HEK293 (cell line): ENCODE data around the gene HIKESHI.

Experiments used
- CTCF ChIA-PET: fragments of 350-600 bp; formaldehyde crosslinking; extraction: SDS; loops from one replicate; lab custom pipeline; 2021; ENCODE audit warnings: antibody characterized with exemption; lab: Yijun Ruan, JAX
- POLR2A ChIA-PET: fragments of 300-600 bp; formaldehyde crosslinking; extraction: SDS; loops from one replicate; lab custom pipeline; 2020; ENCODE audit warnings: antibody characterized with exemption, inconsistent platforms; lab: Yijun Ruan, JAX
- H3K27ac ChIP-seq: fragments of 200-500 bp; sonication (Bioruptor generic); 2 replicates; pipeline ENCODE4 v1.5.1; 2014; ENCODE audit warnings: low read depth, low read length, control low read depth, inconsistent platforms; ENCODE audit errors: extremely low read depth
- H3K36me3 ChIP-seq, 2 experiments: fragments of 200-500 bp in 1 of 2; sonication (Bioruptor generic) in 1 of 2; 1 replicate in 1 of 2; 2 replicates in 1 of 2; pipeline ENCODE4 v1.5.1; 2014 to 2017; ENCODE audit warnings: inconsistent platforms in 2 of 2, low read length in 2 of 2; ENCODE audit not compliant: control insufficient read depth in 2 of 2, insufficient read depth in 1 of 2
- H3K4me1 ChIP-seq: fragments of 200-500 bp; sonication (Bioruptor generic); 2 replicates; pipeline ENCODE4 v1.5.1; 2014; ENCODE audit warnings: mild to moderate bottlenecking, low read length, inconsistent platforms; ENCODE audit not compliant: control insufficient read depth, insufficient read depth
- H3K4me3 ChIP-seq: 2 replicates; pipeline ENCODE4 v1.5.1; 2011; ENCODE audit warnings: low read depth, mild to moderate bottlenecking, control low read depth, low read length, moderate library complexity
- H3K9me3 ChIP-seq: fragments of 200-500 bp; sonication (Bioruptor generic); 2 replicates; pipeline ENCODE4 v1.5.1; 2014; ENCODE audit warnings: low read depth, low read length, inconsistent platforms; ENCODE audit not compliant: control insufficient read depth, insufficient read depth
- ATF2 ChIP-seq: fragments of 450-650 bp; formaldehyde crosslinking; IDR thresholded peaks from 2 replicates; pipeline ENCODE4 v1.5.1; 2016; ENCODE audit warnings: missing biosample characterization, missing genetic modification characterization, low read depth
- CTCF ChIP-seq: fragments of 450-650 bp; formaldehyde crosslinking; IDR thresholded peaks from 2 replicates; pipeline ENCODE4 v1.5.1; 2016; ENCODE audit warnings: missing biosample characterization, missing genetic modification characterization
- EGR2 ChIP-seq: fragments of 450-650 bp; formaldehyde crosslinking; IDR thresholded peaks from 2 replicates; pipeline ENCODE4 v1.5.1; 2016; ENCODE audit warnings: low read depth, missing biosample characterization, missing genetic modification characterization
- HOXC10 ChIP-seq: sonication (generic); formaldehyde crosslinking; IDR thresholded peaks from 2 replicates; pipeline ENCODE4 v1.8.1; 2023; ENCODE audit warnings: mild to moderate bottlenecking, missing genetic modification reagents
- HOXD13 ChIP-seq: sonication (generic); formaldehyde crosslinking; IDR thresholded peaks from 2 replicates; pipeline ENCODE4 v1.8.0; 2022; ENCODE audit warnings: missing genetic modification reagents, borderline replicate concordance
- IKZF3 ChIP-seq: fragments of 450-650 bp; IDR thresholded peaks from 2 replicates; pipeline ENCODE4 v1.5.0; 2018; ENCODE audit warnings: missing biosample characterization, mild to moderate bottlenecking, missing genetic modification characterization, moderate library complexity
- KLF10 ChIP-seq: fragments of 450-650 bp; IDR thresholded peaks from 2 replicates; pipeline ENCODE4 v1.5.1; 2018; ENCODE audit warnings: missing biosample characterization, mild to moderate bottlenecking, missing genetic modification characterization
- KLF8 ChIP-seq: fragments of 450-650 bp; formaldehyde crosslinking; IDR thresholded peaks from 2 replicates; pipeline ENCODE4 v1.5.1; 2016; ENCODE audit warnings: missing biosample characterization, missing genetic modification characterization
- MZF1 ChIP-seq: fragments of 450-650 bp; formaldehyde crosslinking; IDR thresholded peaks from 2 replicates; pipeline ENCODE4 v1.5.1; 2017; ENCODE audit warnings: missing biosample characterization, missing genetic modification characterization, borderline replicate concordance
- ZBTB21 ChIP-seq: fragments of 450-650 bp; formaldehyde crosslinking; IDR thresholded peaks from 2 replicates; pipeline ENCODE4 v1.5.1; 2017; ENCODE audit warnings: missing biosample characterization, missing genetic modification characterization
- ZBTB7A ChIP-seq: fragments of 450-650 bp; formaldehyde crosslinking; IDR thresholded peaks from 2 replicates; pipeline ENCODE4 v1.5.1; 2016; ENCODE audit warnings: low read depth, missing biosample characterization, missing genetic modification characterization
- ZFP41 ChIP-seq: fragments of 450-650 bp; formaldehyde crosslinking; IDR thresholded peaks from 2 replicates; pipeline ENCODE4 v1.5.1; 2016; ENCODE audit warnings: missing biosample characterization, missing genetic modification characterization, borderline replicate concordance
- ZNF211 ChIP-seq: fragments of 450-650 bp; formaldehyde crosslinking; IDR thresholded peaks from 2 replicates; pipeline ENCODE4 v1.5.1; 2016; ENCODE audit warnings: low read depth, missing biosample characterization, missing genetic modification characterization
- ZNF23 ChIP-seq: fragments of 450-650 bp; formaldehyde crosslinking; IDR thresholded peaks from 2 replicates; pipeline ENCODE4 v1.5.1; 2016; ENCODE audit warnings: missing biosample characterization, missing genetic modification characterization, borderline replicate concordance
- ZNF311 ChIP-seq: fragments of 450-650 bp; formaldehyde crosslinking; IDR thresholded peaks from 2 replicates; pipeline ENCODE4 v1.5.1; 2017; ENCODE audit warnings: missing biosample characterization, missing genetic modification characterization, borderline replicate concordance
- ZNF362 ChIP-seq: fragments of 450-650 bp; formaldehyde crosslinking; IDR thresholded peaks from 2 replicates; pipeline ENCODE4 v1.5.1; 2016; ENCODE audit warnings: missing biosample characterization, missing genetic modification characterization
- ZNF37A ChIP-seq: fragments of 450-650 bp; IDR thresholded peaks from 2 replicates; pipeline ENCODE4 v1.5.1; 2018; ENCODE audit warnings: missing biosample characterization, missing genetic modification characterization
- ZNF596 ChIP-seq: fragments of 450-650 bp; IDR thresholded peaks from 2 replicates; pipeline ENCODE4 v1.5.0; 2018; ENCODE audit warnings: missing biosample characterization, mild to moderate bottlenecking, missing genetic modification characterization, moderate library complexity
- ZNF610 ChIP-seq: fragments of 450-650 bp; formaldehyde crosslinking; IDR thresholded peaks from 2 replicates; pipeline ENCODE4 v1.5.1; 2016; ENCODE audit warnings: missing biosample characterization, missing genetic modification characterization, borderline replicate concordance
- ZNF621 ChIP-seq: fragments of 450-650 bp; formaldehyde crosslinking; IDR thresholded peaks from 2 replicates; pipeline ENCODE4 v1.5.1; 2017; ENCODE audit warnings: missing biosample characterization, missing genetic modification characterization
- ZNF670 ChIP-seq: fragments of 450-650 bp; formaldehyde crosslinking; IDR thresholded peaks from 2 replicates; pipeline ENCODE4 v1.5.1; 2016; ENCODE audit warnings: missing biosample characterization, missing genetic modification characterization, low read depth
- ZNF692 ChIP-seq: fragments of 450-650 bp; formaldehyde crosslinking; IDR thresholded peaks from 2 replicates; pipeline ENCODE4 v1.5.1; 2016; ENCODE audit warnings: missing biosample characterization, missing genetic modification characterization
- ZXDB ChIP-seq: fragments of 450-650 bp; formaldehyde crosslinking; IDR thresholded peaks from 2 replicates; pipeline ENCODE4 v1.5.1; 2016; ENCODE audit warnings: missing biosample characterization, missing genetic modification characterization
- TF ChIP-seq, protein P1 (sequence below): IDR thresholded peaks from 2 replicates; pipeline ENCODE4 v1.6.1; 2011; ENCODE audit warnings: mild to moderate bottlenecking, low read depth, low read length, borderline replicate concordance

The HIKESHI gene

DNA sequence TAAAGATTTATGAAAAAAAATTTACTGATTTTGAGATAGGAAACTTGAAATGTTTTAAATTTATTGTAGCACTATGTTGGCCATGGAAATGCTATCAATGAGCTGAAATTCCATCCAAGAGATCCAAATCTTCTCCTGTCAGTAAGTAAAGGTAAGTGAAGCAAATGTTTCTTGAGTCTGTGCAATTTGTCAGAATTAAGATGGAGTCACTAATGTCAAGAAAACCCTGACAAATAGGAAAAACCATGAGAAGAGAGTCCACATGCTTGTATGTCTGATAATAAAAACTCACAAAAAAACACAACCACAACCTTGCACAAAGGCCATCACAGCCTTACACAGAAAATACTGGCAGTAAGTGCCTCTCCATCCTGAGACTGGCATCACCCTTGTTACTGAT lies 44.6 kb upstream of the HIKESHI start:
- H3K27ac ChIP-seq: no peak overlapping the region
- peaks cover 8 to 54% of the 10 kb centered on the region in 2 experiments for H3K36me3 ChIP-seq
- POLR2A ChIA-PET: interaction anchor here (0.7 kb wide), 1 partner anchor 28 kb away, joined by 3 read pairs; no protein-coding TSS in a partner anchor
- H3K4me1 ChIP-seq: no peaks in the 10 kb centered on the region
- no peaks in the 10 kb centered on the region for H3K9me3 ChIP-seq
- CTCF ChIA-PET: no interaction called here
- no peak overlapping the region for H3K4me3 ChIP-seq
- TF ChIP-seq, protein P1, sequence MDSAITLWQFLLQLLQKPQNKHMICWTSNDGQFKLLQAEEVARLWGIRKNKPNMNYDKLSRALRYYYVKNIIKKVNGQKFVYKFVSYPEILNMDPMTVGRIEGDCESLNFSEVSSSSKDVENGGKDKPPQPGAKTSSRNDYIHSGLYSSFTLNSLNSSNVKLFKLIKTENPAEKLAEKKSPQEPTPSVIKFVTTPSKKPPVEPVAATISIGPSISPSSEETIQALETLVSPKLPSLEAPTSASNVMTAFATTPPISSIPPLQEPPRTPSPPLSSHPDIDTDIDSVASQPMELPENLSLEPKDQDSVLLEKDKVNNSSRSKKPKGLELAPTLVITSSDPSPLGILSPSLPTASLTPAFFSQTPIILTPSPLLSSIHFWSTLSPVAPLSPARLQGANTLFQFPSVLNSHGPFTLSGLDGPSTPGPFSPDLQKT: no peak
- no peak for TF ChIP-seq MZF1
- TF ChIP-seq ZNF211 (tag by site-specific recombination): no peak
- TF ChIP-seq HOXC10 (CRISPR knock-in tag): no peak
- TF ChIP-seq HOXD13: no peak
- TF ChIP-seq ZFP41 (tag by site-specific recombination): no peak
- TF ChIP-seq ZNF311 (tag by site-specific recombination): no peak
- no peak for TF ChIP-seq ZNF362 (tag by site-specific recombination)

- CTCF ChIA-PET: interaction anchor here (0.7 to 1.3 kb wide), 2 partner anchors 8 to 392 kb away, joined by 3 to 4 read pairs; no protein-coding TSS in a partner anchor
- Histone ChIP-seq H3K36me3 (peaks cover 8 to 73% of the 10 kb centered on the region in 2 experiments), H3K4me1 (no peaks in the 10 kb centered on the region), H3K9me3 (no peaks in the 10 kb centered on the region), H3K27ac (no peak overlapping the region)
- TF ChIP-seq ZNF596 (tag by site-specific recombination): no peak
- TF ChIP-seq IKZF3: no peak
- TF ChIP-seq ZNF610 (tag by site-specific recombination): no peak
- TF ChIP-seq, all 188 proteins: peak for 0
- POLR2A ChIA-PET: no interaction called here
- H3K4me3 ChIP-seq: no peak overlapping the region
These were observed 42.3 kb upstream of the HIKESHI start for GRCh38 chr11:86259730-86260129.

- peaks cover 8 to 70% of the 10 kb centered on the region in 2 experiments; a peak in 2 of 3 replicates for H3K36me3 ChIP-seq
- no peaks in the 10 kb centered on the region for H3K9me3 ChIP-seq
- ChIA-PET CTCF (interaction anchor here (0.8 to 1.2 kb wide), 4 partner anchors 8 to 194 kb away, joined by 3 to 9 read pairs (median 4); no protein-coding TSS in a partner anchor), POLR2A (interaction anchor here (1.7 kb wide), 1 partner anchor 16 kb away, joined by 7 read pairs; no protein-coding TSS in a partner anchor)
- no peak overlapping the region for H3K4me3 ChIP-seq
- H3K27ac ChIP-seq: no peak overlapping the region
- no peaks in the 10 kb centered on the region for H3K4me1 ChIP-seq
- TF ChIP-seq ZBTB7A (tag by site-specific recombination) (no peak), EGR2 (tag by site-specific recombination) (no peak), ATF2 (tag by site-specific recombination) (no peak), KLF8 (tag by site-specific recombination) (no peak), ZNF621 (tag by site-specific recombination) (no peak), ZNF37A (tag by site-specific recombination) (no peak), KLF10 (tag by site-specific recombination) (no peak), ZNF692 (tag by site-specific recombination) (no peak), ZNF23 (tag by site-specific recombination) (no peak), ZXDB (tag by site-specific recombination) (no peak), ZBTB21 (no peak), CTCF (no peak), ZNF670 (no peak)
These were observed 40.7 kb upstream of the HIKESHI start for GRCh38 chr11:86261328-86261727.
